HG03025 (cell line): ENCODE results near the gene SAMD14.

Experiments
- ATAC-seq: cut with Tn5 transposase; IDR thresholded peaks from one replicate; pipeline ENCODE4 v1.9.1; 2021; ENCODE audit warnings: mild to moderate bottlenecking, moderate library complexity; ENCODE audit not compliant: unreplicated experiment, low FRiP score

The SAMD14 gene

GRCh38 chr17:50114849-50115357 is 15.1 kb downstream of the SAMD14 start:
- ATAC-seq: no peak

GRCh38 chr17:50114401-50114800 is 15.6 kb downstream of the SAMD14 start:
- ATAC-seq: no peak

- no peak for ATAC-seq
Observed at GRCh38 chr17:50113624-50114320, 16.2 kb downstream of the SAMD14 start.

GRCh38 chr17:50112694-50113093 is 17.3 kb downstream of the SAMD14 start:
- ATAC-seq: no peak

- no peak for ATAC-seq
Observed at GRCh38 chr17:50111673-50112655, 18.0 kb downstream of the SAMD14 start.

GRCh38 chr17:50110591-50111349 is 19.2 kb downstream of the SAMD14 start:
- no peak for ATAC-seq

- no peak for ATAC-seq
Observed at GRCh38 chr17:50109785-50110184, 20.2 kb downstream of the SAMD14 start.

- no peak for ATAC-seq
Observed at GRCh38 chr17:50109207-50109606, 20.8 kb downstream of the SAMD14 start.

- ATAC-seq: no peak
Observed at GRCh38 chr17:50108556-50108955, 21.4 kb downstream of the SAMD14 start.

GRCh38 chr17:50107790-50108414 is 22.1 kb downstream of the SAMD14 start:
- ATAC-seq: no peak

- no peak for ATAC-seq
Observed at GRCh38 chr17:50106393-50107131, 23.4 kb downstream of the SAMD14 start.

- no peak for ATAC-seq
Observed at GRCh38 chr17:50105811-50106210, 24.1 kb downstream of the SAMD14 start.

GRCh38 chr17:50103941-50104340 is 26.0 kb downstream of the SAMD14 start:
- no peak for ATAC-seq

GRCh38 chr17:50103252-50103651 is 26.7 kb downstream of the SAMD14 start:
- no peak for ATAC-seq

GRCh38 chr17:50102164-50102991 is 27.6 kb downstream of the SAMD14 start:
- ATAC-seq: no peak

GRCh38 chr17:50101346-50102163 is 28.4 kb downstream of the SAMD14 start:
- no peak for ATAC-seq

GRCh38 chr17:50100921-50101345 is 29.0 kb downstream of the SAMD14 start:
- no peak for ATAC-seq

GRCh38 chr17:50100480-50100883 is 29.5 kb downstream of the SAMD14 start:
- ATAC-seq: no peak
